OCI-LY1 (cell line): ENCODE measurements around the gene CDH4.

Experiments
- CTCF ChIP-seq: fragments of 200-600 bp; sonication (generic), shearing (Covaris generic); IDR thresholded peaks from 2 replicates; pipeline ENCODE4 v1.5.1; 2017; ENCODE audit warnings: mild to moderate bottlenecking, antibody characterized with exemption, low read length, moderate library complexity, mixed read lengths
- EZH2 ChIP-seq: fragments of 200-600 bp; sonication (generic), shearing (Covaris generic); IDR thresholded peaks from 2 replicates; pipeline ENCODE4 v1.8.0; 2017; ENCODE audit warnings: borderline replicate concordance, mixed run types, mild to moderate bottlenecking, antibody characterized with exemption, low read length, moderate library complexity, mixed read lengths

GRCh38 chr20:61815176-61815575, 563.1 kb downstream of the CDH4 start:
- TF ChIP-seq EZH2: no peak
- TF ChIP-seq CTCF: no peak
